AG09319 (cell line): ENCODE measurements around the gene SYT17.

Experiments used
- DNase-seq: peaks from one replicate; pipeline ENCODE4 v3.0.0-alpha.2; 2010; ENCODE audit warnings: low read depth; ENCODE audit errors: extremely low read depth
- CTCF ChIP-seq: IDR thresholded peaks from 2 replicates; pipeline ENCODE4 v1.5.1; 2011; ENCODE audit warnings: low read depth, mild to moderate bottlenecking, inconsistent platforms, low read length, moderate library complexity

The SYT17 gene

GRCh38 chr16:19135201-19135842 is 32.7 kb upstream of the SYT17 start:
- DNase-seq: no peak

DNA sequence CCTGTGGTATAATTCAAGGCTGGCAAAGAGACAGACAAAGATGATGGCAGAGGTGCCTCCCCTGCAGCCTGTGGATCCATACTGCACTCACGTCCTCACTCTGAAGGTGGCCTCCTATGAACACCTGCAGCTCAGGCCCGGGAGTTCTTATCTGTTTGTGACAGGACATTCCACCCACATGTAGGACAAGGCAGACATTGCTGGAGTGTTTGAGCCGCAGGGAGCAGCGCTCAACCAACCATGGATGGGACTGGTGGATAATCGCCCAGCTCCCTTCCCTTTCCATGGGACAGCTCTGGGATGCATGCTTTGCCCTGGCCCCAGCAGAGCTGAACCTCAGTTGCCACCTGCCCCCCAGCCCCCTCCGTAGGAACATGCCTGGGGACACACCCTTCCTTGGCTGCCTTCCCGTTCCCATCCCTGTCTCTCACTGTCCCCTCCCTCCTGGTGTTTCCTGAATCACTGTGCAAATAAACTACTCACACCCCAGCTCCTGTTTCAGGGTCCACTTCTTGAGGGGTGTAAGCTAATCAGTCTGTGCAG is 32.1 kb upstream of the SYT17 start:
- no peak for DNase-seq
- TF ChIP-seq CTCF: no peak

More at GRCh38 chr16:19135201-19135842, 32.7 kb upstream of the SYT17 start:
- TF ChIP-seq CTCF: no peak

- TF ChIP-seq CTCF: no peak
- no peak for DNase-seq
These were observed 31.4 kb upstream of the SYT17 start for GRCh38 chr16:19136549-19137196.

- DNase-seq: no peak
- TF ChIP-seq CTCF: no peak
These were observed 30.6 kb upstream of the SYT17 start for GRCh38 chr16:19137201-19138128.

DNA sequence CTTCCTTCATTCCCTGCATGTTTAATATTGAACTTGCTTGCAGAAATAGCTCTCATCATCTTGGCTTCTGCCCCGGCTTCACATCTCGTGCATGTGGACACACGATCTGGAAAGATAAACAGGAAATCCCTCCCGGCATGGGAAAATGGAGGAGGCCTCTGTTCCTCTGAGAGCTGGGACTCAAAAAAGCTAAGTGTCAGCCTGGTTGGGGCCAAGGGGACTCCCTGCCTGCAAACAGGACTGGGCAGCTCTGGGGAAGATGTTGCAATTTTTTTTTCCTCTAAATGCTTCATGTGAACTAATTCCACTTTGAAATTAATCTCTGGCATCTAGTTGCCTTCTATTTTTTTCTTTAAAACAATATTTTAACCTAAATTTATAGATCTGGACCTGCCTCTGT is 29.4 kb upstream of the SYT17 start:
- peak; percentile 78 for DNase-seq
- no peak for TF ChIP-seq CTCF

- no peak for TF ChIP-seq CTCF
- no peak for DNase-seq
These were observed 28.5 kb upstream of the SYT17 start for GRCh38 chr16:19139436-19140091.
